GM10266 (cell line): ENCODE data around the gene CFAP100.

Experiments
- DNase-seq: peaks from one replicate; pipeline ENCODE4 v3.0.0; 2012; ENCODE audit errors: extremely low spot score
- TF ChIP-seq, protein P1 (sequence below): IDR thresholded peaks from 2 replicates; pipeline ENCODE4 v1.5.1; 2012; ENCODE audit warnings: mild to moderate bottlenecking, low read depth; ENCODE audit not compliant: control insufficient read depth, insufficient read depth; ENCODE audit errors: missing control alignments

Gene CFAP100

DNA sequence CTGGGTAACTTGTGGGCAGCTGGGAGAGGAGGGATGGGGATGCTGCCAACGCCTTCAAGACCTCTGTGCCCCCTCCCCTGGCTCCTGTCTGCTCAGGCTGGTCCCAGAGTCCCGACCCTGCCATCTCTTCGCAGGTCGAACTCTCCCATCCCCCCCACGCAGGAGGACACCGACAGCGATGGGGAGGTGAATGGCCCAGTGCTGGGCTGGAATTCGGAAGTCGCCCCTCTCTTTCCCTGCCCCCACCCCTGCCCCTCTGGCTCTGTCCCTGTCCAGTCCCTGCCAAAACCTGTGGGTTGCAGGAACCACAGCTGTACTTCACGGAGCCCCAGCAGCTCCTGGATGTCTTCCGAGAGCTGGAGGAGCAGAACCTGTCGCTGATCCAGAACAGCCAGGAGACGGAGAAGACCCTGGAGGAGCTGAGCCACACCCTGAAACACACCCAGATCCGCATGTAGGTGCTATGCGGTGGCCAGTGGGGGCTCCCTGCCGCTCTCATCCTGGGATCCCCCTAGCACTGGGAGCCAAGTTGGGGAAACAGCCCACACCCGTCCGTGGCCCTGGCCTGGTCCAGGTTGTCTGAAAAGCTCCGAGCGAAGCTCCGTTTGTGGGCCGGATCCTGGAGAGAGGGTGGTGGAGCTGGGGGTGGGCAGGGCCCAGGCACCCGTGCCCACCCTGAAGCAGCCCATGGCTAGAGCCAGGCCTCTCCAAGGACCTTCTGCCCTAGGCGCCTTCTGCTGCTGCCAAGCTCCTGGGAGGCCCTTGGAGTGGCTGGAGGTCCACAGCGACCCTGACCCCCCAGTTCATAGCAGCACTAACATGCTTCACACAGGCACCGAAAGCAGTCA, 28.7 kb downstream of the CFAP100 start:
- no peak for DNase-seq

DNA sequence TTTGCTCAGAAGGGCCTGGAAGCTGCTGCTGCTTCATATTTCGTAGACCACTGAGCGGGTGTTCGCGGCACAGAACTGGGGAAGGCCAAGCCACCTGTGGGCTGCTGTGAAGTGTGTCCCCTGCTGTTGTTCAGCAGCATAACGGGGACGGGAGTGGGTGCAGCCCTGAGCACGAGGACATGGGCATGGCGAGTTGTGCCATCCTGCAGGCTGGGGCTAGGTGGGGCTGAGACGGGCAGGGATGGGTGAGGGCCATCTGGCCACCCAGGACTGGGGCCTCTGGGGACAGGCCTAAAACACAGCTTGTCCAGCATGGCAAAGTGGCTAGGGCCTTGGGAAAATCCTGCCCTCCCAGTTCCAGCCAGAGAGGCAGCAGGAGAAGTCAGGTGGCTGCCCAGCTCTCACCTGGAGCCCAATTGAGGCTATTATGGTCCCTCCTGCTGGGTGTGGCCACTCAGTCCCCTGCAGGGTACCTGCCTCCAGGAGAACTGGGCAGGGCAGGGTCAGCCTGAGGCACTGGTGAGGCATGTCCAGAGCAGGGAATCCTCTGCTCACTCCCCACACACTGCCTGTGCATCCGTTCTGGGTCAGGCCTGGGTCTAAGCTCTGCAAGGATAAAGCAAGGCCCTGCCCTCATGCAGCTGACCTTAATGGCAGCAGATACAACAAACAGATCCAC, 29.5 kb downstream of the CFAP100 start:
- DNase-seq, result no peak
- TF ChIP-seq, protein P1, sequence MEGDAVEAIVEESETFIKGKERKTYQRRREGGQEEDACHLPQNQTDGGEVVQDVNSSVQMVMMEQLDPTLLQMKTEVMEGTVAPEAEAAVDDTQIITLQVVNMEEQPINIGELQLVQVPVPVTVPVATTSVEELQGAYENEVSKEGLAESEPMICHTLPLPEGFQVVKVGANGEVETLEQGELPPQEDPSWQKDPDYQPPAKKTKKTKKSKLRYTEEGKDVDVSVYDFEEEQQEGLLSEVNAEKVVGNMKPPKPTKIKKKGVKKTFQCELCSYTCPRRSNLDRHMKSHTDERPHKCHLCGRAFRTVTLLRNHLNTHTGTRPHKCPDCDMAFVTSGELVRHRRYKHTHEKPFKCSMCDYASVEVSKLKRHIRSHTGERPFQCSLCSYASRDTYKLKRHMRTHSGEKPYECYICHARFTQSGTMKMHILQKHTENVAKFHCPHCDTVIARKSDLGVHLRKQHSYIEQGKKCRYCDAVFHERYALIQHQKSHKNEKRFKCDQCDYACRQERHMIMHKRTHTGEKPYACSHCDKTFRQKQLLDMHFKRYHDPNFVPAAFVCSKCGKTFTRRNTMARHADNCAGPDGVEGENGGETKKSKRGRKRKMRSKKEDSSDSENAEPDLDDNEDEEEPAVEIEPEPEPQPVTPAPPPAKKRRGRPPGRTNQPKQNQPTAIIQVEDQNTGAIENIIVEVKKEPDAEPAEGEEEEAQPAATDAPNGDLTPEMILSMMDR, result no peak

More for the DNA sequence above, 28.7 kb downstream of the CFAP100 start:
- TF ChIP-seq, protein P1, result no peak

DNA sequence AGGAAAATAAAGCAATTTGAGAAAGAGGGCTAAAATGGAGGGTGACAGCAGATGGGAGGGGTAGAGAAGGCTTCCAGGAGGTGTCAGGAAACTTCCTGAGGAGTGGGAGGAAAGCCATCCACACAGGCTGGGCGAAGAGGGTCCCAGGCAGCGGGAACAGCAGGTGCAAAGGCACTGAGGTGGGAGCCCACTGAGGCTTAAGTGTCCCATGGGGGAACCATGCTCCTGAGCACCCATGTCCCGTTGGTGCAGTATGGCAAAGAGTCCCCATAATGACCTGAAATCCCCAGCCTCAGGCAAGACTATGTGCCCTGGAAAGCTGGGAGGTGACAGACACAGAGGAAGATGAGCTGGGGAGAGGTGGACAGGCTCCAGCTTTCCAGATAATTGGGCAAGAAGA, 30.0 kb downstream of the CFAP100 start:
- DNase-seq, result no peak
- TF ChIP-seq, protein P1, result no peak

DNA sequence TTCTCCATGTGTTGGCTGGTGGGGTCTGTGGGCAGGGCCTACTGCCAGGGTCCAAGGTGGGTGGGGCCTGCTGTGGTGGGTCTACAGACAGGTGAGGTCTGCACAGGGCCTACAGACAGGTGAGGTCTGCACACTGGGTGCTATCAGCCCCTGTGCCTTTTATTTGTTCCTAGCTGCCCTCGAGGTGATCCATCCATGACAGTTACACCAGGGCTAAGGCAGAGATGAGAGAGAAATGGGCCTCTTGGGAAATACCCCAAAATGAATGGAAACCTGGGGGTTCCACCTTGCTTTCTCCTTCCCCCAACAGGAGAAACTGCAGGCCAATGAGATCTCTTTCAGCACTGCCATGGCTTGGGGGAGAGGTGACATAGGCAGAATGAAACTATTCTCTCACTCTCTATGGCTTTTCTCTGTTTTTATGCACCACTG, 36.4 kb downstream of the CFAP100 start:
- peak; percentile 82 for DNase-seq
- TF ChIP-seq, protein P1, result no peak

DNA sequence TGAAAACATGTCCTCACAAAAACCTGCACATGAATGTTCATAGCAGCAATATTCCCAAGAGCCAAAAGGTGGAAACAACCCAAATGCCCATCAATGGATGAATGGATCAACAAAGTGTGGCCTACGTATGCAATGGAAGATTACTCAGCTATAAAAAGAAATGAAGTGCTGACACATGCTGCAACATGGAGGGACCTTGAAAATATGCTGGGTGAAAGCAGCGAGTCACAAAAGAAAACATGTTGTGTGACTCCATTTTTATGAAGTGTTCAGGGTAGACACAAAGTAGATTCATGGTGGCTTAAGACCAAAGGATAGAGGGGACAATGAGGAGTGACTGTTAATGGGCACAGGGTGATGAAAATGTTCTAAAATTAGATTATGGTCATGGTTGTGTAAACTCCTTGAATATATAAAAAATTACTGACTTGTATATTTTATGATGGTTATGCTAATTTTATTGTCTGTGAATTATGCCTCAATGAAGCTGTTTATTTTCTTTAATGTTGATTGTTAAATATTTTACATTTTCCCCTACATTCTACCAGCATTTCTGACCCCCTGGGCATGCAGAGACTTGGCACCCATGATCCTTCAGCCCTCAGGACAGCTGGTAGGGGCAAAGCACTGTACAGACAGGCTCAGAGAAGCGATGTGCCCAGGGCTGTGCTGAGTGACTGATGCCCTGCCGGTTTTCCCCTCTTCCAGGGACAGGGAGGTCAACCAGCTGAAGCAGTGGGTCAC, 37.8 kb downstream of the CFAP100 start:
- DNase-seq, result no peak
- TF ChIP-seq, protein P1, result no peak

DNA sequence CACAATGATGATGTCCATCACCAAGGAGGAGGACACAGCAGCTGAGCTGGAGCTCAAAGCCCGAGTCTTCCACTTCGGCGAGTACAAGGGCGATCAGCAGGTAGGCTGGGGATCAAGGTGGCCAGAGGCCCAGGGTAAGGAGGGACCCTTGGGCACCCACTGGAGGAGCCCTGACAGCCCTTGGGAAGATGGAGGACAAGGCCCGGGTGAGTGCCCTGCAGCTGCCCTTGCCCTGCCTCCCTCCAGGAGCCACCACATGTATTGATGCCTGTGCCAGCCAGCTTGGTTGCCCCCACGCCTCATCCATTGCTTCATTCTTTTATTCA, 38.4 kb downstream of the CFAP100 start:
- TF ChIP-seq, protein P1, result no peak
- DNase-seq, result no peak
